Hematopoietic multipotent progenitor cell treated with erythropoietin and hydrocortisone succinate and interleukin-3 and kit ligand, for 4 days (in vitro differentiated cells): ENCODE data around the gene IQSEC2.
A peak's percentile ranks its signal among the peaks of the same experiment; 100 is the strongest.

Source experiments
- DNase-seq: peaks from one replicate; pipeline ENCODE4 v3.0.0-alpha.2; 2015

Gene IQSEC2

GRCh38 chrX:53265771-53266574 lies 15.4 kb downstream of the IQSEC2 start:
- no peak for DNase-seq

GRCh38 chrX:53263597-53264094 lies 17.7 kb downstream of the IQSEC2 start:
- peak; percentile 57 for DNase-seq

DNA sequence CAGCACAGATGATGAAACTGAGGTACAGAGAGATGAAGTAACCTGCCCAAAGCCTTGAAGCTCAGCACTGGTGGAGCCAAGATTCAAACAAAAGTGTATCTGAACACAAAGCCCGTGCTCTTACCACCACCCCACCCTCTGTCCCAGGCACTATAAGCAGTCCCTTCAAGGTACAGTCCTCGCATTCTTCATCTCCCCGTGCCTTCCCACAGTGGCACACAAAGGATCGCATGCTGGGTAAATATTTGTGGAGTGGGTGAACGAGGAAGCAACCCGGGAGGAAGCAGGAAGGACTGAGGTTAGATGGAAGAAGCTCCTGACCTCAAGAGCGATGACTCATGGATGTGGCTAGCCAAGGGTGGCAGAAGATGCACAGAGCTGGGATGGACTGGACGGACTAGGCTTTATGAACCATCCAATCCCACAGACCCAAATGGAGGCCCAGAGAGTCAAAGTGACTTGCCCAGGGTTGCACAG lies 18.4 kb downstream of the IQSEC2 start:
- peak; percentile 63 for DNase-seq

GRCh38 chrX:53262189-53262917 lies 19.0 kb downstream of the IQSEC2 start:
- no peak for DNase-seq

DNA sequence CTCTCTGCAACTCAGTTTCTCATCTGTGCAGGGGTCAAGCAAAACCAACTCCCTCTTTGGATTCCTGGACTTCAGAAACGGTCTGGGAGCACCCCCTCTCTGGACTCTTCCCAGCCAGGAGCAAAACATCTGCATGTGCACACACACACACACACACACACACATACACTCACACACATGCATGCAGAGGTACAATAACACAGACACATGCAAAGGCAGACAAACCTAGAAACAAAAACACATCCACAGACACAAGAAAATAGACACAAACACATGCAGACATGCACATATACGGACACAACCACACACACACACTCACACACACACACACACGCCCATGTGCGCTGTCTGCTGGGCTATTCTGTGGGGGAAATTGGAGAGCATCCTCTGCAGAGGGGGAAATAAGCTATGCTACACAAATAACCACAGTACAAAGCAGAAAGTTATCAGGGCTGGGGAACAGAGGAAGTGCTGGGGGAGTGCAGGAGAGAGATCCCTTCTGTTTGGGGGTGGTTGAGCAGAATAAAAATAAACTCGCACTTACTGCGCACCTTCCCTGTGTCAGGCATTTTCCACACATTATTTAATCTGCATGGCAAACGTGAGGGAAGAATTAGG lies 19.9 kb downstream of the IQSEC2 start:
- DNase-seq = peak; percentile 73

DNA sequence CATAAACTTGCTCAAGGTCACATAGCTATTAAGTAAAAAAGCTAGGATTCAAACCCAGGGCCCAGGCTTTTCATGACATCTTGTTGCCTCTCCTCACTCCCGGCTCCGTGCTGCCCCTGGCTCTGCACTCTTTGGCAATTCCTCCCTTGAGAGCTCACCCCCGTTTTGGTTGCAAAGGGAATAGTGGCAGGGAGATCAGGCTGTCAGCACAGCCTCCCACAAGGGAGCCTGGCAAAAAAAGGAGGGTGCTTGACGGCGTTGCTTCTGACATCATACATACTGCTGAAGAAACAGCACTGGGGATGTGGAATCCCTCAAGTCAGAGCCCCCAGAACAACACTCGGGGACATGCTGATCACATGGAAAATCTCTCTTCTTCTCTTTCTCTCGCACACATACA lies 20.5 kb downstream of the IQSEC2 start:
- DNase-seq = no peak

GRCh38 chrX:53257670-53258423 lies 23.5 kb downstream of the IQSEC2 start:
- DNase-seq = no peak

GRCh38 chrX:53257166-53257565 lies 24.2 kb downstream of the IQSEC2 start:
- DNase-seq = peak; percentile 20

DNA sequence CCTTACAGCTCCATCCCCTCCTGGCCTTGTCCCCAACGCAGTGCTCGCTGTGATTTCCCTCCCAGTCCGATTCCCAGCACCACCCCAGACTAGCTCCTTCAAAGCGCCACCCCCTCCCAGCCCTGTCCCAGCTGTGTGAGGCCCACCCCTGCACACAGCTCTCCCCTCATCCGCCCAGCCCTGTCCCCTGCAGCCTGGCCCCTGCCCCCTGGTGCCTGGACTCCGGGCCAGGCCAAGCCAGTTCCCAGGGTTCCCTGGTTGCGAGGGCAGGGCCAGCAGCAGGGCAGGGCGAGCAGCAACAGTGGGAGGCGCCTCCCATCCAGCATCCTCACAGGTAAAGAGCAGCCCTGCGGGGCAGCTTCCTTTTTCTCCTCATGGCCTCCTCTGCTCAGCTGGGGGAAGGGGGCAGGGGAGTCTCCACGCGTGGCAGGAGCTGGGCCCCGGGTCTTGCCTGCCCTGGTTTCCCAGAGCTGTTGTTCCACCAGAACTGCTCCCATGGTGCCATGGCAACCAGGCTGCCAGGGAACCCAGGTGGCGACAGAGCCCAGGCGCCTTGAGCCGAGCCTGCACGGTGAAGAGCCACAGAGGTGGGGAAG lies 24.8 kb downstream of the IQSEC2 start:
- DNase-seq = no peak

- DNase-seq = peak; percentile 93
These were observed 25.6 kb downstream of the IQSEC2 start for GRCh38 chrX:53255738-53256191.

- no peak for DNase-seq
These were observed 26.6 kb downstream of the IQSEC2 start for GRCh38 chrX:53254570-53255461.

GRCh38 chrX:53253293-53254020 lies 27.9 kb downstream of the IQSEC2 start:
- no peak for DNase-seq

DNA sequence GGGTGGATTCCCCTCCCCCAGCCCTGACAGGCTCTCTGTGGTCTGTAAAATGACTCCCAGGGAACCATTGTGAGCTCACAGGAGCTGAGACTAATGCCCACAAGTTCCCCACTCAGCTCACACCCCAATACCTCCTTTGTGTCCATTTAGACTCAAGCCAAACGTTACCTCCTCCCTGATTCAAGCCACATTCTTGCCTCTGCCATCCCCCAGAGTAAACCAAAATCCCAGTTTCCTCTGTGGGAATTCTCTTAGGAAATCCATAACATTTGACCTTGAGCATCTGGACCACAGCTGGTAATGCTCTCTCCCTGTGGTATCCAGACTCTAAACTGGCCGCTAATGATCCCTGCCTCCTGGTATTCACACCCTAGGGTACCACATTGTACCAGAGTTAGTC lies 30.1 kb downstream of the IQSEC2 start:
- no peak for DNase-seq

- no peak for DNase-seq
These were observed 30.8 kb downstream of the IQSEC2 start for GRCh38 chrX:53250556-53250955.

DNA sequence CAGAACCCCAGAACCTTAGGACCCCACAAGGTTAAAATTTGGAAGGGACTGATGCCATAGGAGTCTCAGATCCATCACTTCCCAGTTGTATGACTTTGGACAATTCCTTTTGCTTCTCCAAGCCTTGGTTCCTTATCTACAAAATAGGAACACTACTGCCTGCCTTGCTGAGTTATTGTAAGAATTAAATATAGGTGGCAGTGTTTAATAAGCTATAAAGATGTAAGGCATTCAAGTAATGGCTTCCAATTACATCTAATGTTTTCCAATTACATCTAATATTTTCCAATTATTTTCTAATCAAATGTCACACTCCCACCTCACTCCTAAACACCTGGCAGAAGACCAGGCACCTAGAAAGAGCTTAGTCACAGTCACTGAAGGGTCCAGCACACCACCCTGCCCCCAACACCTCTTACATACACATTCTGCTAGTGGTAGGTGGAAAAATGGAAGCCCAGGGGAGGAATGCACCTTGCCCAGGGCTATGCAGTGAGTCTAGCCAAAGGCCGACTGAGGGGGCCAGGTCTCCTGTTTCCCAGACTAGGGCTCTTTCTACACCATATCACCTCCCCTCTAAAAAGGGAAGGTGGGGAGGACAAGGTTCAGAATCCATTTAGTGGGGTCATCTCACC lies 31.9 kb downstream of the IQSEC2 start:
- peak; percentile 33 for DNase-seq

DNA sequence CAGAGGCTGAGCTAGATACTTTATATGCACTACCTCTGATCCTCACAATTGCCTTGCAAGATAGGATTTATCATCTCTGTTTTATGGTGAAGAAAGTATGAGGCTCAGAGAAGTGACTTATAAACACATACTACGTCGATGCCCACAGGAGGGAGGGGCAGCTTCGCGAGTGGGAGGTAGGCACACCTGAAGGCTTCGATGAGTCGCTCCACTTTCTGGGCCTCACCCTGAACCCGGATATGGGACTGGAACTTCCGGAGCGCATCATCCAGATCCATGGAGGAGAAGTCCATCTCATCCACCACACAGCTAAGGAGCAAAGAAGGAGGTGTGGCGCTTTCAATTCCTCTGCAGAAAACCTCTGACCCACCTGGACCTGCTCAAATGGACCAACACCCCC lies 33.5 kb downstream of the IQSEC2 start:
- DNase-seq = no peak

DNA sequence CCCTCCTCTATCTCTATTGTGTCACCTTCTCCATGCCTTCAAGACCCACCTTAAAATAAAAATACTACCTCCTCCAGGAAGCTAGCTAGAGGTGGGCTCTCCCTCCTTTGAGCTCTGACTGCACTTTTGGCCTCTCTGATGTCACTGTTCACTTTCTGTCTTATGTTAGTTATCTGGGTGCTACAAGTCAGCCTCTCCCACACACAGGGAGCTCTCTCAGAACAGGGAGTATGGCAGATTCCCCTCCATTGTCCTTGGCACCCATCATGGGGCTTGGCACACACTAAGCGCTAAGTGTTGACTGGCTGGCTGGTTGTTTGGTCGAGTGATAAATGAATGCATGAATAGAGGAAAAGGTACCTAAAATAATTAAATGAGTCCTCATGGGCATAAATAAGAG lies 35.2 kb downstream of the IQSEC2 start:
- no peak for DNase-seq

GRCh38 chrX:53244610-53245009 lies 36.8 kb downstream of the IQSEC2 start:
- DNase-seq = peak; percentile 32

GRCh38 chrX:53242310-53242709 lies 39.1 kb downstream of the IQSEC2 start:
- no peak for DNase-seq

DNA sequence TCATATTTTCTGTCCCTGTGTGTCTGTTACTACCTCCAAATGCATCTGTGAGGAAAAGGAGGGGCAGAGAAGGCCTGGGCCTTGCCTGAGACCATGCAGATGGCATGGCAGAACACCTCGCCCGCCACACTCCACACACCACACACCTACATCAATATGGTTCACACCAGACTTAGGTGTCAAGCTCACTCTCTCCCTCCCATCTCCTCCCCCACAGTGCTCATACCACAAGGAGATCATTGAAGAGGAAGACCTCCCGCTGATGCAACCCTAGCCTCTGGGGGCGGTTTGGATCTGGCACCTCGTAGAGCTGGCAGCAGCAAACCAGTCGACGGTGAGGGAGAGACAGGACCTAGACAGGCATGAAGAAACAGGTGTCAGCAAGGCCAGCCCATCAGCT lies 39.8 kb downstream of the IQSEC2 start:
- DNase-seq = no peak
